ENCODE data around the gene ZNF541. TPM values are rescaled to one million over a fixed set of nuclear protein-coding genes. Genes with fewer than 3 reads are reported as not detected.

ZNF541 gene
- total and polyA plus RNA-seq, 2 experiments from 2014 or later: 0.26 to 0.42 TPM

- Mint-ChIP-seq H3K4me1 (peaks cover 54% of the 10 kb centered on the region), H3K36me3 (ENCODE audit: low read depth) (peaks cover 14% of the 10 kb centered on the region), H3K27me3 (ENCODE audit: insufficient read depth, low read depth, poor library complexity) (peaks cover 10% of the 10 kb centered on the region), H3K27ac (peak overlapping the region; percentile 93), H3K9me3 (no peaks in the 10 kb centered on the region), H3K4me3 (peak overlapping the region; percentile 28; the same call in 2 of the 3 replicates)
- peaks cover 7% of the 10 kb centered on the region for H4K20me1 ChIP-seq (replicated peaks; ENCODE audit: insufficient read depth)
- H3K79me2 ChIP-seq (replicated peaks; ENCODE audit: insufficient read depth): peaks cover 88% of the 10 kb centered on the region
- no peak overlapping the region for H2AFZ ChIP-seq
- H3K4me1 ChIP-seq (ENCODE audit: insufficient read depth): peaks cover 61% of the 10 kb centered on the region
- peak; percentile 35 for ATAC-seq
- H3K4me3 ChIP-seq: peak overlapping the region; percentile 40; the same call in 1 of the 2 replicates
- peaks cover 31% of the 10 kb centered on the region for H3F3A ChIP-seq (replicated peaks; ENCODE audit: low read depth)
- peak; percentile 94 for DNase-seq (ENCODE audit: low spot score)
- TF ChIP-seq REST (IDR thresholded peaks at IDR 0.05; ENCODE audit: unreplicated experiment): no peak
- 0 out of 2 replicates have a peak, but pooled peaks have one; percentile 9 for TF ChIP-seq CREB1 (CRISPR knock-in tag; IDR thresholded peaks at IDR 0.05; ENCODE audit: low read depth)
- peak; percentile 10; the same call in 1 of the 2 replicates for TF ChIP-seq NANOG (IDR thresholded peaks at IDR 0.05; ENCODE audit: borderline replicate concordance)
- H3K9me2 ChIP-seq (ENCODE audit: insufficient read depth): no peaks in the 10 kb centered on the region
- H3K27me3 ChIP-seq (ENCODE audit: insufficient read depth): no peaks in the 10 kb centered on the region
- H3K36me3 ChIP-seq (ENCODE audit: insufficient read depth): no peaks in the 10 kb centered on the region
- H3K4me2 ChIP-seq: peak overlapping the region; percentile 71
- H3K27ac ChIP-seq (ENCODE audit: low read depth): peak overlapping the region; percentile 98
These were observed 40.4 kb upstream of the ZNF541 start for GRCh38 chr19:47613165-47614020.

GRCh38 chr19:47610902-47611301, 38.0 kb upstream of the ZNF541 start:
- peaks cover 22% of the 10 kb centered on the region for H3K36me3 Mint-ChIP-seq (ENCODE audit: low read depth)
- H2AFZ ChIP-seq: no peak overlapping the region
- no peaks in the 10 kb centered on the region; the same call in 1 of the 2 replicates for H3K36me3 ChIP-seq (ENCODE audit: insufficient read depth)
- ATAC-seq: no peak
- peaks cover 77% of the 10 kb centered on the region for H3K79me2 ChIP-seq (replicated peaks; ENCODE audit: insufficient read depth)
- peaks cover 13% of the 10 kb centered on the region for H3K27me3 Mint-ChIP-seq (ENCODE audit: insufficient read depth, low read depth, poor library complexity)
- no peaks in the 10 kb centered on the region for H3K27me3 ChIP-seq (ENCODE audit: insufficient read depth)
- H3K4me3 ChIP-seq: peak overlapping the region; percentile 99
- H3K4me3 Mint-ChIP-seq: peak overlapping the region; percentile 64
- no peaks in the 10 kb centered on the region; the same call in 2 of the 3 replicates for H3K9me3 Mint-ChIP-seq
- peak overlapping the region; percentile 79 for H3K27ac Mint-ChIP-seq
- peaks cover 7% of the 10 kb centered on the region for H4K20me1 ChIP-seq (replicated peaks; ENCODE audit: insufficient read depth)
- peaks cover 46% of the 10 kb centered on the region for H3K4me1 Mint-ChIP-seq
- peak overlapping the region; percentile 96 for H3K27ac ChIP-seq (ENCODE audit: low read depth)
- DNase-seq (ENCODE audit: low spot score): no peak
- peaks cover 25% of the 10 kb centered on the region for H3F3A ChIP-seq (replicated peaks; ENCODE audit: low read depth)
- H3K9me2 ChIP-seq (ENCODE audit: insufficient read depth): peaks cover 2% of the 10 kb centered on the region; the same call in 1 of the 2 replicates
- peaks cover 45% of the 10 kb centered on the region for H3K4me1 ChIP-seq (ENCODE audit: insufficient read depth)
- H3K4me2 ChIP-seq: peak overlapping the region; percentile 90
- TF ChIP-seq JUNB (IDR thresholded peaks at IDR 0.05; ENCODE audit: unreplicated experiment): no peak
- TF ChIP-seq ZNF114 (CRISPR knock-in tag; IDR thresholded peaks at IDR 0.05): no peak
- no peak for TF ChIP-seq STAT1 (IDR thresholded peaks at IDR 0.05; ENCODE audit: unreplicated experiment)
- no peak for TF ChIP-seq ETS1 (IDR thresholded peaks at IDR 0.05)
- no peak for TF ChIP-seq CTCF (conservative IDR thresholded peaks at IDR 0.05; ENCODE audit: low read depth in 2 of 2)
- TF ChIP-seq EZH2phosphoT487 (IDR thresholded peaks at IDR 0.05; ENCODE audit: unreplicated experiment): no peak

Measured in GM23338 (cell line).